HepG2 (cell line): ENCODE results near the gene CLK4. TPM values are rescaled to one million over a fixed set of nuclear protein-coding genes. Genes with fewer than 3 reads are reported as not detected.

Experiments
- ATAC-seq: fragments of 200-7000 bp; cut with Tn5 transposase; 3 replicates; pipeline ENCODE4 v1.9.1; 2020; ENCODE audit warnings: mild to moderate bottlenecking, moderate library complexity
- BruUV-seq: library from RNA; stranded (reverse); fragments of 400-500 nt; replicated peaks from 2 replicates; lab custom pipeline; 2021; lab: Mats Ljungman, UMichigan
- CTCF ChIA-PET: fragments of 300-600 bp; formaldehyde crosslinking; extraction: SDS; loops from one replicate; lab custom pipeline; 2021; ENCODE audit warnings: low total read pairs, inconsistent platforms, low intra/inter-chr PET ratio; lab: Yijun Ruan, JAX
- POLR2A ChIA-PET: fragments of 350-600 bp; sonication (Branson Sonifier 250); formaldehyde crosslinking; loops from one replicate; lab custom pipeline; 2020; ENCODE audit warnings: antibody characterized with exemption, inconsistent platforms; lab: Yijun Ruan, JAX
- DNase-seq: peaks from one replicate; pipeline ENCODE4 v3.0.0-alpha.2; 2015; ENCODE audit warnings: low spot score
- FAIRE-seq: peaks from 3 replicates; lab custom pipeline; 2011; peaks lifted over from hg19 to GRCh38; lab: Jason Lieb, UNC
- H2AFZ ChIP-seq: one replicate; pipeline ENCODE4 v1.6.1; 2011; ENCODE audit warnings: low read length, inconsistent platforms
- H3K27ac ChIP-seq: fragments of 300-600 bp; 3 replicates; pipeline ENCODE4 v1.8.0; 2011; ENCODE audit warnings: mixed run types, mild to moderate bottlenecking, mixed read lengths, low read length, inconsistent platforms; ENCODE audit not compliant: insufficient read depth; ENCODE audit errors: extremely low read length
- H3K27me3 ChIP-seq, 2 experiments: fragments of 200-600 bp in 1 of 2; 2 replicates in 1 of 2; 3 replicates in 1 of 2; pipeline versions ENCODE4 v1.6.0 to v1.8.0; 2011; ENCODE audit warnings: low read length in 2 of 2, mild to moderate bottlenecking in 2 of 2, moderate library complexity in 2 of 2, inconsistent platforms in 1 of 2; ENCODE audit not compliant: insufficient read depth in 2 of 2, control insufficient read depth in 1 of 2
- H3K36me3 ChIP-seq, 2 experiments: fragments of 200-600 bp in 1 of 2; replicated peaks in 1 of 2; 2 replicates in 1 of 2; 3 replicates in 1 of 2; pipeline versions ENCODE4 v1.5.1 to v1.8.0; 2011; ENCODE audit warnings: low read length in 2 of 2, inconsistent platforms in 1 of 2; ENCODE audit not compliant: insufficient read depth in 2 of 2, control insufficient read depth in 1 of 2
- H3K4me1 ChIP-seq: 2 replicates; pipeline ENCODE4 v1.5.1; 2012; ENCODE audit warnings: low read length, inconsistent platforms; ENCODE audit not compliant: insufficient read depth
- H3K4me2 ChIP-seq: 2 replicates; pipeline ENCODE4 v1.6.0; 2011; ENCODE audit warnings: low read depth, low read length, inconsistent platforms
- H3K4me3 ChIP-seq, 3 experiments: fragments of 200-600 bp in 1 of 3; sonication (generic), shearing (Covaris generic) in 1 of 3; replicated peaks in 1 of 3; 2 replicates each; pipeline ENCODE4 v1.5.1; 2011 to 2016; ENCODE audit warnings: low read length in 3 of 3, inconsistent platforms in 2 of 3, low read depth in 2 of 3, mild to moderate bottlenecking in 2 of 3, control low read depth in 1 of 3, mixed read lengths in 1 of 3; ENCODE audit not compliant: insufficient read depth in 1 of 3
- H3K79me2 ChIP-seq: one replicate; pipeline ENCODE4 v1.6.1; 2011; ENCODE audit warnings: low read length, inconsistent platforms; ENCODE audit not compliant: insufficient read depth
- H3K9ac ChIP-seq: 2 replicates; pipeline ENCODE4 v1.6.0; 2011; ENCODE audit warnings: mild to moderate bottlenecking, low read depth, low read length, inconsistent platforms; ENCODE audit not compliant: insufficient read depth
- H3K9me3 ChIP-seq: 2 replicates; pipeline ENCODE4 v1.5.1; 2012; ENCODE audit warnings: mild to moderate bottlenecking, low read length
- H4K20me1 ChIP-seq: 2 replicates; pipeline ENCODE4 v1.6.0; 2011; ENCODE audit warnings: inconsistent platforms, mild to moderate bottlenecking, low read length, moderate library complexity; ENCODE audit not compliant: insufficient read depth
- EEA1 ChIP-seq: sonication (generic); formaldehyde crosslinking; IDR thresholded peaks from 2 replicates; pipeline ENCODE4 v1.5.1; 2020; ENCODE audit warnings: mild to moderate bottlenecking, missing genetic modification reagents, borderline replicate concordance
- GMEB1 ChIP-seq: sonication (generic); formaldehyde crosslinking; IDR thresholded peaks from 2 replicates; pipeline ENCODE4 v1.5.1; 2020; ENCODE audit warnings: missing genetic modification reagents, mild to moderate bottlenecking, borderline replicate concordance
- KDM5A ChIP-seq: fragments of 200-600 bp; sonication (generic); IDR thresholded peaks from 2 replicates; pipeline ENCODE4 v1.7.0; 2018; ENCODE audit warnings: antibody characterized with exemption, mild to moderate bottlenecking, low read length, borderline replicate concordance
- NCOA1 ChIP-seq: sonication (generic); formaldehyde crosslinking; IDR thresholded peaks from 2 replicates; pipeline ENCODE4 v1.9.0; 2021; ENCODE audit warnings: missing genetic modification reagents
- NONO ChIP-seq, 2 experiments: fragments of 450-650 bp in 1 of 2; sonication (generic) in 1 of 2; formaldehyde crosslinking in 1 of 2; IDR thresholded peaks in 1 of 2; conservative IDR thresholded peaks in 1 of 2; 2 replicates each; pipeline versions ENCODE4 v1.6.1 to v1.8.0; 2017 to 2022; ENCODE audit warnings: mild to moderate bottlenecking in 1 of 2, missing genetic modification reagents in 1 of 2, moderate library complexity in 1 of 2
- REXO4 ChIP-seq: sonication (generic); formaldehyde crosslinking; IDR thresholded peaks from 2 replicates; pipeline ENCODE4 v1.8.0; 2022; ENCODE audit warnings: missing genetic modification reagents, mild to moderate bottlenecking, borderline replicate concordance
- THRA ChIP-seq: sonication (generic); formaldehyde crosslinking; IDR thresholded peaks from 2 replicates; pipeline ENCODE4 v1.4.0; 2020; ENCODE audit warnings: missing genetic modification reagents, borderline replicate concordance
- ZFP36L1 ChIP-seq: sonication (generic); formaldehyde crosslinking; IDR thresholded peaks from 2 replicates; pipeline ENCODE4 v1.8.0; 2022; ENCODE audit warnings: mild to moderate bottlenecking, missing genetic modification reagents, moderate library complexity
- ZNF10 ChIP-seq: sonication (generic); formaldehyde crosslinking; IDR thresholded peaks from 2 replicates; pipeline ENCODE4 v1.4.0; 2020; ENCODE audit warnings: mild to moderate bottlenecking, low read depth, missing genetic modification reagents, borderline replicate concordance
- ZNF121 ChIP-seq: sonication (generic); formaldehyde crosslinking; IDR thresholded peaks from 2 replicates; pipeline ENCODE4 v1.5.0; 2020; ENCODE audit warnings: mild to moderate bottlenecking, missing genetic modification reagents
- ZNF235 ChIP-seq: sonication (generic); formaldehyde crosslinking; IDR thresholded peaks from 2 replicates; pipeline ENCODE4 v1.8.1; 2023; ENCODE audit warnings: mild to moderate bottlenecking, missing genetic modification reagents, borderline replicate concordance
- ZNF256 ChIP-seq: sonication (generic); formaldehyde crosslinking; conservative IDR thresholded peaks from 2 replicates; pipeline ENCODE4 v1.4.0; 2020; ENCODE audit warnings: missing genetic modification reagents
- ZNF430 ChIP-seq: sonication (generic); formaldehyde crosslinking; IDR thresholded peaks from 2 replicates; pipeline ENCODE4 v1.9.0; 2021; ENCODE audit warnings: mild to moderate bottlenecking, missing genetic modification reagents
- ZNF484 ChIP-seq: sonication (generic); formaldehyde crosslinking; IDR thresholded peaks from 2 replicates; pipeline ENCODE4 v1.5.1; 2020; ENCODE audit warnings: mild to moderate bottlenecking, low read depth, missing genetic modification reagents, borderline replicate concordance
- ZNF703 ChIP-seq: sonication (generic); formaldehyde crosslinking; IDR thresholded peaks from 2 replicates; pipeline ENCODE4 v1.5.1; 2020; ENCODE audit warnings: missing genetic modification reagents, mild to moderate bottlenecking, moderate library complexity, borderline replicate concordance
- ZNF777 ChIP-seq: sonication (generic); formaldehyde crosslinking; IDR thresholded peaks from 2 replicates; pipeline ENCODE4 v1.4.0; 2020; ENCODE audit warnings: missing genetic modification reagents
- ZNF780A ChIP-seq: sonication (generic); formaldehyde crosslinking; IDR thresholded peaks from 2 replicates; pipeline ENCODE4 v1.8.0; 2022; ENCODE audit warnings: mild to moderate bottlenecking, missing genetic modification reagents, moderate library complexity
- WGBS: methylation state at CpG from one replicate; pipeline ENCODE4 v1.1.6; 2017; ENCODE audit warnings: low lambda C conversion rate; 5-methylcytosine and 5-hydroxymethylcytosine counted together
- in situ Hi-C: cut with HindIII; loops from 2 replicates; pipeline ENCODE4 v1.10.0; 2017; ENCODE audit warnings: low pct_unique_long_range_greater_than_20kb; ENCODE audit not compliant: extremely low pct_ligation_motif_present
- intact Hi-C: fragments of 100-400 bp; cut with micrococcal nuclease; formaldehyde crosslinking; loops from one replicate; pipeline ENCODE4 v1.10.0; 2022; ENCODE audit not compliant: unreplicated experiment
- polyA plus RNA-seq, 8 experiments: library from polyadenylated mRNA; depleted of rRNA in 3 of 8; stranded (reverse) in 7 of 8; unstranded in 1 of 8; fragments of >200 nt; fragmentation: Illumina TruSeq in 4 of 8; extraction: Trizol in 4 of 8; gene quantifications; 2 replicates each; pipeline versions ENCODE4 v1.2.1 to v1.2.3, GENCODE V29; 2011 to 2016; ENCODE audit warnings: low read depth in 4 of 8, missing spikeins in 1 of 8, mixed read lengths in 1 of 8; ENCODE audit not compliant: insufficient read depth in 1 of 8
- total RNA-seq, 5 experiments: library from RNA; depleted of rRNA; stranded (reverse); fragments of >200 nt; fragmentation: Illumina TruSeq; extraction: Trizol; gene quantifications; 2 replicates each; pipeline ENCODE4 v1.2.3, GENCODE V29; 2016; ENCODE audit warnings: low read depth in 1 of 5

CLK4 gene
- total and polyA plus RNA-seq, 2 of the 13 experiments (the other 11 are each of a cell fraction or from before 2014, with no cell fraction given): 17.7 to 18.4 TPM

GRCh38 chr5:178662541-178662860, 35.7 kb upstream of the CLK4 start:
- intact Hi-C loops: no loop called here
- BruUV-seq: no TSS peak

More at GRCh38 chr5:178662541-178662860, 35.7 kb upstream of the CLK4 start:
- no peak overlapping the region for H3K27ac ChIP-seq
- 10% methylated on average over 6 of the region's 10 CpGs for WGBS
- in situ Hi-C loops: no loop called here
- no peak for FAIRE-seq
- no peaks in the 10 kb centered on the region for H3K4me1 ChIP-seq
- no peak overlapping the region for H3K4me3 ChIP-seq
- ATAC-seq: no peak
- no peak overlapping the region for H3K9ac ChIP-seq
- no peak overlapping the region for H2AFZ ChIP-seq
- ChIA-PET CTCF (no interaction called here), POLR2A (no interaction called here)
- H3K79me2 ChIP-seq: no peaks in the 10 kb centered on the region
- no peaks in the 10 kb centered on the region for H3K9me3 ChIP-seq
- peaks cover 3 to 34% of the 10 kb centered on the region in 2 experiments; a peak in 3 of 5 replicates for H3K27me3 ChIP-seq
- H4K20me1 ChIP-seq: no peaks in the 10 kb centered on the region
- no peak for DNase-seq
- no peaks in the 10 kb centered on the region for H3K36me3 ChIP-seq
- H3K4me2 ChIP-seq: no peak overlapping the region
- TF ChIP-seq ZNF780A (CRISPR knock-in tag): no peak
- no peak for TF ChIP-seq THRA
- no peak for TF ChIP-seq EEA1
- no peak for TF ChIP-seq ZNF484 (CRISPR knock-in tag)
- TF ChIP-seq ZNF256 (CRISPR knock-in tag): no peak
- TF ChIP-seq NONO (IDR thresholded peaks at IDR 0.05): no peak
- no peak for TF ChIP-seq NONO (CRISPR knock-in tag; conservative IDR thresholded peaks at IDR 0.05)
- TF ChIP-seq KDM5A: no peak
- no peak for TF ChIP-seq REXO4 (CRISPR knock-in tag)
- TF ChIP-seq ZNF703: no peak
- TF ChIP-seq ZNF10 (CRISPR knock-in tag): no peak
- TF ChIP-seq GMEB1 (CRISPR knock-in tag): no peak
- no peak for TF ChIP-seq ZNF235 (CRISPR knock-in tag)
- TF ChIP-seq ZNF430 (CRISPR knock-in tag): no peak
- no peak for TF ChIP-seq ZNF777 (CRISPR knock-in tag)
- no peak for TF ChIP-seq ZNF121 (CRISPR knock-in tag)
- TF ChIP-seq ZFP36L1: no peak
- TF ChIP-seq NCOA1: no peak
